Stimulated activated CD8-positive, alpha-beta memory T cell treated with anti-CD3 and anti-CD28 coated beads, Interleukin-7, amount 100 ng/mL, for 48 hours (primary cell): ENCODE results near the gene GKN1.

Source experiments
- DNase-seq, 2 donors: peaks; one replicate each; pipeline ENCODE4 v3.0.0-alpha.2; 2020; ENCODE audit warnings: low read depth in 1 of 2; ENCODE audit errors: extremely low read depth in 1 of 2

Gene GKN1

DNA sequence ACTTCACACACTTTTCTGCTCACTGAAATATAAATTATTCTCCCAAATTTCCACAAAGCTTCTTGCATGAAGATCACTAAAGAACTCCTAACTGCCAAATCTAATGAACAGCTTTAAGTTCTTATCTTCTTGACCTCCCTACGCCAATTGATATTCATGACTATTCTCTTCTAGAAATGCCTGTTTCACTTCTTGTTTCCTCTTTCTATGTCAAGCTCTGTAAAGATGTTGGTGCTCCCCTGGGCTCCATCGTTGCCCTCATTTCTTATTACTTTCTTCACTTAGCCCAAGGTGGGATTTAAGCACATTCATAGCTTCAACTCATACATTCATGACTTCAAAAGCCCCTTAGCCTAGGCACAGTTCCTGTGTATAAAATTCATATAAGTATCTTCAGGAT lies 29.3 kb downstream of the GKN1 start:
- DNase-seq, result no peak

DNA sequence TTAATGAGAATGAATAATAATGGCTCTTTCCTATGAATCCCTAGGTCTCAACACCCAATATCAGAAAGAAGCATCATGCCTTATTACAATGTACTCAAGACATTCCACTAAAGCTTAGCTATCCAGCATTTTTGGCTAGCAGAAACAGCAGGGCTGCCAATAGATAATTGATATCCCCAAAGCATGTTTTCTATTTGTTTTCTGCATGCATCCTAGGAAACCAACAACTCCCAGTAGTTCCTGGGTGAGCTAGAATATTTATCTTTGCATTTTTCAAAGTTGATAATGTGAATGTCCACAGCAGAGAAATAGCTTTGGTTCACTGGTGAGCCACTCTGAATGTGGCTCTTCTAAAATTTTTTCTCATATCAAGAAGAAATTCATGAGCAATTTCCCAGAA lies 32.7 kb downstream of the GKN1 start:
- no peak for DNase-seq

DNA sequence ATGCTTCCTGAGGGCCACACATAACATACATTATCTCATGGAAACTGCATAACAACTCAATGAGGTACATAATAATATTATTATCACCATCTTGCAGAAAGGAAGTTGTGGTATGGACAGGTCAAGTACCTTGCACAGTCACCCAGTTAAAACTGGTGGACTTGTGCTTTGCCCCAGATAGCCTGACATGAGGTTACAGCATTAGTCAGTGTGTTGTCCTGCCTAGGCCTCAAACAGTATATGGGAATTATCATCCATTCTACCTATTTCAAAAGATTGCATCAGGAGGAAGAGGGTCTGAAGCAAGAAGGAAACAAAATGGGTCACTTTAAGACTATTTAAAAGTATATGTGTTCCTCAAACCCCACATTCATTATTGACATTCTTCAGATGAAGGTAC lies 33.2 kb downstream of the GKN1 start:
- no peak for DNase-seq

DNA sequence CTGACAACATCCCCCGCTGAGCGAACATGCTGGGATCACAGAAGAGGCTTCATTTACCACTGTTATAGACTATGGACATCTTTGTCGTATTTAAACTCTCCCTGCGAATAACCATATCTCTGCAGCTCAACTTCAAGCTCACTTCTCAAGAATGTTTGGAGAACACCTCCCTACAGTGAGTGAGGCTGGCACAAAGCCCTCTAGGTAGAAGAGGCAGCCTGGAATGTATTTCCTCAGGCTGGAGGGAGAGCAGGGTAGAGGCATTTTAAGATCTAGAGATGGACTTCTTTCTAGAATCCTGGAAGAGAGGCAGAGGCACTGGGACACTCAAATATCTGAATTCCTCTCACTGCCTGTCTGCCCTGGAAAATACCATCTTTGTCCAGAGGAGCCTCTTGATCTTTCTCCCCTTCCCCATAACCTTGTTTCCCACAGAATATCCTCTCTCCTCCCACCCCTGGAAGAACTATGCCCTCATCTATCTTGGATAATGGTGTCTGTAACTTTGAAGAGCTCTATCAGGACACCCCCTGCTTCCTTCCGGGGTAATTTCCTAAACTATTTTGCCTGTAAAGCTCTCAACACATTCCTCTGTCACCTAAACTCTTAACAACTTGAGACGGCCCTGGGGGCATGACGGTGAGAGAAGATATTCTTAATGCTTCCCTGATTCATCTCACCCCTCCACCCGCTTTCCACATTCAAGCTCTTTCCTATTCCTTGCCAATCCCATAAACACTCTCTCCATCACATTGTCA lies 36.2 kb downstream of the GKN1 start:
- no peak for DNase-seq

DNA sequence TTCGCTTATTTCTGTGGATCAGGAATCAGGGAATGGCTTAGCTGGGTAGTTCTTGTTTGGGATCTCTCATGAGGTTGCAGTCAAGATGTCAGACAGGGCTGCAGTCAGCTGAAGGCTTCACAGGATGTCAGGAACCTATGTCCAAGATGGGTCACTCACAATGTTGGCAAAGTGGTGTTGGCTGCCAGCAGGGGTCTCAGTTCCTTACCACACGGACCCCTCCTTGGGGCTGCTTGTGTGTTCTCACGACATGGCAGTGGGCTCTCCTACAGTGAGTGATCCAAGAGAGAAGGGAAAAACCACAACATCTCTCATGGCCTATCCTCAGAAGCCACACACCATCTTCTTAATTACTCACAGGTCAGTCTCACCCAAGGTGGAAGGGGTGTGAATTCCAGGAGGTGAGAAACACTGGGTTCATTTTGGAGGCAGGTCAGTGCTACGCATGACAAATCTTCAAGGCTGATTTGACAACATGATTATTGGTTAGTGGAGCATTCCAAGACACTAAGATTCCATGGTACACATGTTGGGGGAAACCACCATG lies 37.2 kb downstream of the GKN1 start:
- no peak for DNase-seq

DNA sequence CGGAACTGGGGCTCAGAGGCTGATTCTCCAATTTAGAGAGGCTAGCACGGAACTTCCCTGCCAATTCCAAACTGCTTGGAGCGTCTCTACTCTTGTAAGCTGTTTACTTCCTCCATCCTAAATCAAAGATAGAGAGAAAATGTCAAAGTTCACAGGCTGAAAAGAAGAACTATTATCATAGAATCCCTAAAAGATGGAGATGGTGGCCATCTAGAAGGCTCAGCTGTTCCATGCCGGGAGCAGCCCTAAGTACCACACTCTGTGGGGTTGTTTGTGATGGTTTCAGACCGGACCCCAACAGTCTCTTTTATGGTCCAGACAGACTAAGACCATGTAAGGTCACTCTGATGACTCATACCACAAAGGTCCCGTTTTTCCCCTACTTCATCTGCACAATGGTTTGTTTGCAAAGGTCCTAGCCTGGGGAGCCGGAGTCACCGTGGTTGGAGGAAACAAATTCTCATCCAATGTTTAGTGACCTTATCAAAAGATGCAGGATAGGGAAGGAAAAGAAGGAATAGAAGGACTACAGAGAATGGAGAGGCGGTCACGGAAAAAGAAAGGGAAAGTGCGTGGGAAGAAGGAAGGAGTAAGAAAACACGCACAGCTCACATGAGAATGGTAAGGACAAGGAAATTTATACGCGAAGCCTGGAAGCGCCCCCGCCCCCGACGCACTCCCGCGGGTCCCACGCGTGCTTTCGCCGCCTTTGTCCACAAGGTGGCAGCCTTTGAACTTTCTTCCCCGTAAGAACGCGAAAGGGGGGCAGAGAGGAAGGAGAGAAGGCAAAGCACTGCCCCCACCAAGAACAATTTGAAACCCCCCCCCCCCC lies 38.1 kb downstream of the GKN1 start:
- DNase-seq, result no peak

DNA sequence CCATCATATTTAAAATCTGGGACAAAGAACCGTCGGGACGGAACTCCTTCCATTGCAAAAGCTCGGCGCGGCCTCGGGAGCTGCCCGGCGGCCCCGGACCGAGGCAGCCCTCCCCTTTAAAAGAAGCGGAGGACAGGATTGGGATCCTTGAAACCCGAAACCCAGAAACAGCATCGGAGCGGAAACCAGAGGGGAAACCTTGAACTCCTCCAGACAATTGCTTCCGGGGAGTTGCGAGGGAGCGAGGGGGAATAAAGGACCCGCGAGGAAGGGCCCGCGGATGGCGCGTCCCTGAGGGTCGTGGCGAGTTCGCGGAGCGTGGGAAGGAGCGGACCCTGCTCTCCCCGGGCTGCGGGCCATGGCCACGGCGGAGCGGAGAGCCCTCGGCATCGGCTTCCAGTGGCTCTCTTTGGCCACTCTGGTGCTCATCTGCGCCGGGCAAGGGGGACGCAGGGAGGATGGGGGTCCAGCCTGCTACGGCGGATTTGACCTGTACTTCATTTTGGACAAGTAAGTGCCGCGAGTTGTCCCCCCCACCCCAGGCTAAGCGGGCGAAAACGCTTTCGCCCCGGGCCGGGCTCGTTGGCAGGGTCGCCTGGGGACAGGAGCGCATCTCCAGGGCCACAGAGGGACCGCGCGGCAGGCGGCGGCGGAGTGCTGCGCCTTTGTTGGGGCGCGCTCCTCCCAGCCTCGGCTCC lies 38.9 kb downstream of the GKN1 start, which contains the start of gene ANTXR1:
TSS of gene ANTXR1 (plus strand) at position 38 of the 698 bp plus-strand sequence. CDS start at position 359, 321 bp downstream.
- DNase-seq, result no peak

DNA sequence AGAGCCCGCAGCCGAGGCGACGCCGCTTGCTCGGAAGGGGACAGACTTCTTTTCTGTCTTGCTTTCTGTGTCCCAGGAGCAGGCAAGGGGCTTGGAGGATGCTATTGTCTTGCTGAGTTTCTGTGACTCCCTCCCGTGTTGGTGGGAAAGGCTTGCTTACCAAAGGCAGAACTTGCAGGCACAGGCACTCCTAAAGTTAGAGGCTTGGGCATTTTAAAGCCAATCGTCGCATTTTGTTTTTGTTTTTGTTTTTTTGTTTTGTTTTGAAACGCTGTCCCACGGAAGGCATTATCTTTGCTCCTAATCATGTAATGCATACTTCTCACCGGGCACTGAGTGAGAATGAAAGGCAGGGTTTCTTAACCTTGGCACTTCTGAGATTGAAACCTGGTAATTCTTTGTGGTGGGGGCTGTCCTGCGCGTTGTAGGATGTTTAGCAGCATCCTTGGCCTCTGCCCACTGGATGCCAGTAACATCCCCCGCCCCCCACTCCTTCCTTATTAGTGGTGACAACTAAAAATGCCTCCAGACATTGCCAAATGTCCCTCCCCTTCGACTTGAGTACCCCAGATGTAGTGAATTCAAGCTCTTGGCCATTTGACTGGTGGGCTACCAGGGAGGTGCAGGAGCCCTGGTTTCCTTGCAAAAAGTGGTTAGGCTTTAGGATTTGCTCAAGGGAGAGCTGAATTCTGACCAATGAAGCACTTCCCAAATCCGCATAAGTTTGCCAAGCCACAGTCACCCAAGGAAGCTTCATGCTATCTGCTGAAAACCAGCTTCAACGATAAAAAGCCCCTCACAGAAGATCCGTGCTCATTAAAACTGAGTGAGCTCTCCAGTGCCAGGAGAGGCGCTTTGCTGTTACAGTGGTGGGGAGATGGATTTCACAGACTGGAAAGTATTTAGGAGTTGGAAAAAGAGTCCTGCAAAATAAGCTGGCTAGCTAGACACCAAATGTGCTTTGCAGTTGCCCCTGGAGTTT lies 39.7 kb downstream of the GKN1 start:
- no peak for DNase-seq

DNA sequence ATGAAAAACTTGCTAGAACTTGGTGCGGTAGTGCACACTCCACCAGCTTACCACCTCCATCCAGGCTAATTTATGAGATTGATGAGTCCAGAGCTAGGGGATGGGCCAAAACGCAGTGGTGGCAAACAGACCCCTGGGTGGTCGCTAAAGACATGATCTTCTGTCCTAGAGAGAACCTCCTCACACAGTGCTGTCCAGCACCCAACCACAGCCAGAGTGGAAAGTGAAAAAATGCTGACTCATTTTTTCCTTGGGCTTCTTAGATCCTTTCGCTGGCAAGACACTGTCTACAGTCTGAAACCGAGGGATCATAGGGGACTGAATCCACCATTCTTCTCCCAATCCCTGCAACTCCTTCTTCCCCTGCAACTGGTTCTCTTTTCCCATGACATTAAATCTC lies 42.6 kb downstream of the GKN1 start:
- DNase-seq, result no peak

DNA sequence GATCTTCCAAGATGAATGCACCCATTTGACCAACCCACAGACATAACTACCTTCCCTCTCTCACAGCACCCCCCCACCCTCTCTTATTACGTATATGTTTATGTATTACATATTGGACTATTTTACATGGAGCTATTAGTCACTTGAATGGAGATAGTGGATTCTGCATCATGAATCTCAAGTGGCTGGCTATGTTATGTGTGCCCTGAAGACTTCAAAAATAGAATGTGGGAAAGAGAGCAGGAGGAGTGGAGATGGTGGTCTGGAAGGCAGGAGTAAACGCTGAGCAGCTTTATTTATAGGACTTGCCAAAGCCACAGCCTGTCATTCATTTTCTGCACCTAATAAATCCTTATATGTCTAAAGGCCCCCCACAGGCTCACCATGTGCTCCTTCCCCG lies 43.4 kb downstream of the GKN1 start:
- no peak for DNase-seq

DNA sequence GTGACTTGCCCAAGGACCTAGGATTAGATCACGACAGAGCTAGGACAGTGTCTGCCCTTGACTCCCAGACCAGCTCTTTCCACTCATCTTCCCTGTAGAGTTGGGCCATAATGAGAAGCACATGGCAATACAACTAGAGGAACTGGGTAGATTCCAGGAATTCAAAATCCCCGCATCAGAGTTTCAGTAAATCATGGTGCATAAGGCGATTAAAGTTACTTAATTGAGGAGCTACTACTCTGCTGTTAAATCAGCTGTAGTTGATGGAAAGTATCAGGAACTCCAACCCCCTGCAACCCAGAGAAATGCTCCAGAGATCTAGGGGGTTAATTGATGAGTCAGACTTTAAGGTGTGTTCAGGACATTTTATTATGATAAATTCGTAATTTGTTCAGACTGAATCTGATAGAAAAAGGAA lies 44.3 kb downstream of the GKN1 start:
- DNase-seq, result no peak

DNA sequence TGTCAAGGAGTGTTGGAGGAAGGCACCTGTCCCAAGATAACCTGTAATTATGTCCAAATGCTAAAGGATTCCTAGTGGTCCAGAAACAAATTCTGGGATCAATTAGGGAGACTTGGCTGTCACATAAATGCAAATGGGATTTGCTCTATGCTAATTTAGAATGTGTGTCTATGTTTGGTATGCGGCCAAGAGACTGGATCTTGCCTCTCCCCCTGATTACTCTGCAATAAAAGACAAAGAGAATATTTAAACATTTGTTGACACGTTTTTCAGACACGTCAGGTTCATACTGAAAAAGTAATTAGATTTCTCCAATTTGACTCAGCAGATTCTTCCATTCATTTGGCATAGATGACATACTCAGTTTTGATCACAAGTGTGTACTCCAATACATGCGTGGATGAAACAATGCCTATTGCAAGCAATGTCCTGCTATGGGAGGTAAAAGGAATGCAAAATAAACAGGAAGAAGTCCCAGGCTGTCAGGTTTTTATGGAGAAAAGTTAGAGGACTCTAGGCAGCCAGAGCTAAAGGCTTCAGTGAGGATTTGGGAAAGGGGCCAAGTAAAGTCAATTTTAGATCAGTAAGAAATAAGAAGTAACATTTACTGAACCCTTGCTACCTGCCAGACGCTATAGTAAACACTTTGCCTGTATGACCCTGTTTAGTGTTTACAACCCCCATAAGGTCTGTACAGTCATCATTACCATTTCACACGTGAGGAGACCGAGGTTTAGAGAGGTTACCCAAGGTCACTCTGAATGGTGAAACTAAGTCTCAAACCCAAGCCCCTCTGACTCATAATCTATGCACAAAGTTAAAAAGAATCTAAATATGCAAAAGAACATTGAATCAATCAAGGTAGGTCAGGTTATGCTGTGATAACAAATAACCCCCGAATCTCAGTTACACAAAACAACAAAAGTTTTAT lies 46.3 kb downstream of the GKN1 start:
- no peak for DNase-seq

DNA sequence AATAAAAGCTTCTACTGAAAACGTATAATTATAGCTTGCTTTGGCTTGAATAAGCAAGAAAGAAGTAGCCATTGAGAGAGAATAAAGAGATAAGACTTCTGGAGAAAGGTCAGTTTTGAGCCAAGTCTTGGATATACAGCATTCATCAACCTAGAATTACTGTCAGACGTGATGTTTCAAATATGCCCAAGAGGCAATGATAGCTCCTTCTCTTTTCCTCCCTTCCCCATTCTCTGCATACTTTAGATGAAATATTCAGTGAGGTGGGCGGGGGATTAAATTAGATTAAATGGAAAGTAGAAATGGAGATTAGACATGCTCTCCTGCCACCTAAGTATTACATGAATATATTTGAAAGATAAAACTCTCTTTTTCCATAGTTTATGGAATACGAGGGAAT lies 47.3 kb downstream of the GKN1 start:
- no peak for DNase-seq

DNA sequence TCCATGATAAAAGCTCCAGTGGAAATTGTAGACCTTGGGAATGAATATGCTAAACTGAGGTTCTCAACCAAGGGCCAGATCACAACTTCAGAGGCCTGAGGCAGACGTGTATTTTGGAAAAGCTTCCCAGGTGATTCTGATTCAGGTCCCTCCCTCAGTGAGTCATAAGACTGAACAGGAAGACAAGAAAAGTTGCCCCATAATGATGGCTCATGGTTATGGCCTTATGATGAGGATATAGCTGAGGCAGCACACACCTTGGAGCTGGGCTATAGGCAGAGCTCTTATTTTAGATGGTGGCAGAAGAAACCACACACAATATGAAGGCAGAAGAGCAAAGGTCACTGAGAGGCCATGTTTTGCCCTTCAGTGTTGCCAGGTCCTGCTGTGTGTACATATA lies 48.1 kb downstream of the GKN1 start:
- no peak for DNase-seq

DNA sequence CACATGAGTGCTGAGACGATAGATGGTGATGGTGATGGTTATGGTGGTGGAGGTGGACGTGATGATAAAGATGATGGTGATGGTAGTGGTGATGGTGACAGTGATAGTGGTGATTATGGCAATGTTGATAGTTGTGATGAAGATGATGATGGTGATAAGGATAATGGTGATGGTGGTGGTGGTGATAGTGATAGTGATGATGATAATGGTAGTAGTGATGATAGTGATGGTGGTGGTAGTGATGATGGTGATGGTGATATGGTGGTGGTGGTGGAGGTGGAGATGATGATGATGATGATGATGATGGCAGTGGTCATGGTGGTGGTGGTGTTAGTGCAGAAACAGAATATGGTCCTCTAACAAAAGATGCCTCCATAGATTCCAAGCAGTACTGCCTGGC lies 48.8 kb downstream of the GKN1 start:
- DNase-seq, result no peak

DNA sequence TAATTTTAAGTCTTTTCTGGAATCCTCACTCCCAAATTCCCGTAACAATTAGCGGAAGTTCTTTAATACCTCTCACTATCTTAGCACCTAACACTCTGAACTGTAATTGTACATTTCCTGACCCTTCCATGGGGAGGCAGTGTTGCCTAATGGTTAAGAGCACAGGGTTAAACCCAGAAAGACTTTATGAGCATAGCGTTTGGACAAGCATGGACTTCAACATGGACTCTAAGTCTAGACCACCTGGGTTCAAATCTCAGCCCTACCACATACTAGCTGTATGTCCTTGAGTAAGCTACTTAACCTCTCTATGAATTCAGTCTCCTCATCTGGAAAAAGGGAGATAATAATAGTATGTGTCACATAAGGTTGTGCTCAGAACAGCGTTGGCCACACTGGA lies 51.6 kb downstream of the GKN1 start:
- DNase-seq, result no peak

DNA sequence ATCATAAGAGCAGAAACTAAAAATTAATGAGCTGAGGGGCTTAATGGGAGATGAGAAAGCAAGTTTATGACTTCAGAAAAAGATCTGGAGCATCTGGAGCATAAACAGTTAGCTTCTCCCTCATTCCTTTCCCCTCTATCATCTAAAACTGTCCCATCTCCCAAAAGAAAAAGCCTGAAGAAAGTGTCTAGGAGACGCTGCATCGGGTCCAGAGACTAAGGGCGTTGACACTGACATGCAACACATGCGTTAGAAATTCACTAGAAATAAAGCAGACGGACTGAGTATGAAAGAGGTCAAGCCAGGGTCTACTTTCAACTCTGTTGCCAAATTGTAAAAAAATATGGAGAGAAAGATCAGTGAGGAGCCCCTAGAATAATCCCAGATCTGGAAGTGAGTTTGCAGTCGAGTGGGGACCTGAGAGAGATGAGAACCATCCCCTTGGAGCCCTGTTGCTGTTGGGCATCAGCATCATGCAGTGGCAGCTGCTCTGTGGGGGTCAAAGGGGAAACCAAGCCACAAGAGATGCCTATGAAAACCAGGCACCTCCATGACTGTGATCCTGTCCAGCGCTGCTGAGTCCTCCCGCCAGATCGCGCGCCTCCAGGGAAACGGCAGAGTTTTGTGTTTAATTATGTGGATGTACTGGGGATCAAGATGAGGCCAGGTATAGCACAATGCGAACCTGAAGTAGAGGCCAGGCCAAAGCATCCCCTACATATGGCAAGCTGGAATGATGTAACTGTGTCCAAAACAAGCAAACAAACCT lies 52.4 kb downstream of the GKN1 start:
- DNase-seq, result no peak
